Osteoblast (primary cell): Measurements from ENCODE around the gene GRK3. TPM values are rescaled to one million over a fixed set of nuclear protein-coding genes. Genes with fewer than 3 reads are reported as not detected.
A peak's percentile ranks its signal among the peaks of the same experiment; 100 is the strongest.
"Not testable (repeated sequence)": the region's sequence is repeated elsewhere in the genome, so short reads cannot be mapped to it uniquely, and the experiment has no call there.

Source experiments
- DNase-seq: peaks from one replicate; pipeline ENCODE4 v3.0.0; 2011; ENCODE audit warnings: low spot score, mixed read lengths; ENCODE audit not compliant: insufficient read length; ENCODE audit errors: missing footprints
- H2AFZ ChIP-seq: 2 replicates; pipeline ENCODE4 v1.6.0; 2011; ENCODE audit warnings: mild to moderate bottlenecking, low read length
- H3K27ac ChIP-seq: 2 replicates; pipeline ENCODE4 v1.5.1; 2011; ENCODE audit warnings: mild to moderate bottlenecking, low read depth, low read length, moderate library complexity
- H3K27me3 ChIP-seq: 2 replicates; pipeline ENCODE4 v1.6.0; 2012; ENCODE audit warnings: mild to moderate bottlenecking, control low read depth, inconsistent platforms, low read length, moderate library complexity; ENCODE audit not compliant: insufficient read depth
- H3K36me3 ChIP-seq: 2 replicates; pipeline ENCODE4 v1.5.1; 2011; ENCODE audit warnings: mild to moderate bottlenecking, low read length, control low read depth, moderate library complexity; ENCODE audit not compliant: insufficient read depth
- H3K4me1 ChIP-seq: 2 replicates; pipeline ENCODE4 v1.5.1; 2011; ENCODE audit warnings: mild to moderate bottlenecking, low read length, control low read depth, moderate library complexity; ENCODE audit not compliant: insufficient read depth
- H3K4me2 ChIP-seq: 2 replicates; pipeline ENCODE4 v1.6.0; 2011; ENCODE audit warnings: mild to moderate bottlenecking, low read length; ENCODE audit not compliant: insufficient read depth
- H3K4me3 ChIP-seq: fragments of 200-600 bp; sonication (generic); 3 replicates; pipeline ENCODE4 v1.5.1; 2012; ENCODE audit warnings: mild to moderate bottlenecking, low read length, inconsistent platforms; ENCODE audit not compliant: insufficient read depth
- H3K79me2 ChIP-seq: 2 replicates; pipeline ENCODE4 v1.6.0; 2012; ENCODE audit warnings: mild to moderate bottlenecking, low read length, control low read depth, inconsistent platforms; ENCODE audit not compliant: insufficient read depth
- H3K9me3 ChIP-seq: 2 replicates; pipeline ENCODE4 v1.5.1; 2011; ENCODE audit warnings: low read depth, low read length, control low read depth
- H4K20me1 ChIP-seq: 2 replicates; pipeline ENCODE4 v1.6.0; 2012; ENCODE audit warnings: mild to moderate bottlenecking, low read length, control low read depth; ENCODE audit not compliant: insufficient read depth
- total RNA-seq: library from RNA; depleted of rRNA; stranded (reverse); fragments of >200 nt; gene quantifications from 2 replicates; pipeline ENCODE4 v1.2.3, GENCODE V29; 2012
- TF ChIP-seq, protein P1 (sequence below): IDR thresholded peaks from 2 replicates; pipeline ENCODE4 v1.5.1; 2011; ENCODE audit warnings: mild to moderate bottlenecking, low read depth, low read length, moderate library complexity; ENCODE audit errors: extremely low read depth

Gene GRK3
- total RNA-seq, 1 donor, result 1.8 TPM

GRCh38 chr22:25613558-25613957 lies 49.1 kb downstream of the GRK3 start:
- H3K4me1 ChIP-seq, H3K27ac ChIP-seq, H3K4me3 ChIP-seq, H3K79me2 ChIP-seq, H3K36me3 ChIP-seq, H3K9me3 ChIP-seq, DNase-seq, H3K4me2 ChIP-seq, H3K27me3 ChIP-seq, H4K20me1 ChIP-seq, H2AFZ ChIP-seq: not testable (repeated sequence)

DNA sequence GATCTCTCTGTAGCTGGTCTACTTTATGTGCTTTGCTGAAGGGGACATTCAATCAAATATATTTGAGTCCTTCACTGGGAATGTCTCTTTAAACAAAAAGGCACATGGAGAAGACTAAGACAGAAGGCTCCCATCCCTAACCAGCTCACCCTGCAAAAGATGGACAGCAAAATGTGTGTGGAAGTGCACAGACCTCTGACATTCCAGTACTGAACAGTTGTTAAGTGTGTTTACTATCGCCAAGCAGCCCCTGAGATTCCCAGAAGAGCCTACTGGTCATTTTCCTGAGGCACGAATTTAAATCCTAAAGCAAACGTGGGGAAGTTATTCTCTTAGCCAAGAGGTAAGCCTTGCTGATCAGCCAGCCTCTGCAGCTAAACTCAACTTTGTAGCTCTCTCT lies 50.3 kb downstream of the GRK3 start:
- not testable (repeated sequence) for H3K9me3 ChIP-seq, H3K4me1 ChIP-seq, H4K20me1 ChIP-seq, H3K36me3 ChIP-seq, H3K4me2 ChIP-seq, H3K4me3 ChIP-seq, H3K79me2 ChIP-seq, DNase-seq, H3K27me3 ChIP-seq, H2AFZ ChIP-seq, H3K27ac ChIP-seq

DNA sequence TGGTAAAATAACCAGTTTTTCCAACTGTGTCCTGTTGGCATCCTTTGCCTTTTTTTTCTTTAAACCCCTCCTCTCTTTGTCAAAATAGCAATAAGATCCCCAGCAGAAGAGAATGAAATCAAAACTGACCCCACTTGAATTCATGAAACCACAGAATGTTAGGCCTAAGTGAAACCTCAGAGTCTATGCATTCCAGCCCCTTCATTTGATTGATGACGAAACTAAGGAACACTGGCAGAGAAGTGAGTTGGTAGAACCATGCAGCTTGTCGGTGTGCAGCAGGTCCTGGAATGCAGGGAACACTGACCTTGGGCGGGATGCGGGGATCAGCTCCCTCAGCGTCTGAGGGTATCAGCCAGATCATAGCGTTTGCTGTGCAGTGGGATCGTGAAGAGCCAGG lies 57.5 kb downstream of the GRK3 start:
- H3K79me2 ChIP-seq, result no peaks in the 10 kb centered on the region
- DNase-seq, result no peak
- no peaks in the 10 kb centered on the region for H3K36me3 ChIP-seq
- no peak overlapping the region for H3K27ac ChIP-seq
- no peaks in the 10 kb centered on the region for H4K20me1 ChIP-seq
- no peak overlapping the region for H2AFZ ChIP-seq
- H3K27me3 ChIP-seq, result no peaks in the 10 kb centered on the region
- H3K9me3 ChIP-seq, result no peaks in the 10 kb centered on the region
- TF ChIP-seq, protein P1, sequence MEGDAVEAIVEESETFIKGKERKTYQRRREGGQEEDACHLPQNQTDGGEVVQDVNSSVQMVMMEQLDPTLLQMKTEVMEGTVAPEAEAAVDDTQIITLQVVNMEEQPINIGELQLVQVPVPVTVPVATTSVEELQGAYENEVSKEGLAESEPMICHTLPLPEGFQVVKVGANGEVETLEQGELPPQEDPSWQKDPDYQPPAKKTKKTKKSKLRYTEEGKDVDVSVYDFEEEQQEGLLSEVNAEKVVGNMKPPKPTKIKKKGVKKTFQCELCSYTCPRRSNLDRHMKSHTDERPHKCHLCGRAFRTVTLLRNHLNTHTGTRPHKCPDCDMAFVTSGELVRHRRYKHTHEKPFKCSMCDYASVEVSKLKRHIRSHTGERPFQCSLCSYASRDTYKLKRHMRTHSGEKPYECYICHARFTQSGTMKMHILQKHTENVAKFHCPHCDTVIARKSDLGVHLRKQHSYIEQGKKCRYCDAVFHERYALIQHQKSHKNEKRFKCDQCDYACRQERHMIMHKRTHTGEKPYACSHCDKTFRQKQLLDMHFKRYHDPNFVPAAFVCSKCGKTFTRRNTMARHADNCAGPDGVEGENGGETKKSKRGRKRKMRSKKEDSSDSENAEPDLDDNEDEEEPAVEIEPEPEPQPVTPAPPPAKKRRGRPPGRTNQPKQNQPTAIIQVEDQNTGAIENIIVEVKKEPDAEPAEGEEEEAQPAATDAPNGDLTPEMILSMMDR, result no peak
- no peak overlapping the region for H3K4me3 ChIP-seq
- no peak overlapping the region for H3K4me2 ChIP-seq
- no peaks in the 10 kb centered on the region for H3K4me1 ChIP-seq

- Histone ChIP-seq H4K20me1 (no peaks in the 10 kb centered on the region), H3K4me2 (no peak overlapping the region), H3K36me3 (no peaks in the 10 kb centered on the region), H3K9me3 (no peaks in the 10 kb centered on the region), H2AFZ (no peak overlapping the region), H3K4me3 (no peak overlapping the region), H3K27me3 (no peaks in the 10 kb centered on the region), H3K79me2 (no peaks in the 10 kb centered on the region), H3K27ac (no peak overlapping the region), H3K4me1 (no peaks in the 10 kb centered on the region)
- TF ChIP-seq, protein P1, result no peak
- DNase-seq, result peak; percentile 22
These were observed 58.8 kb downstream of the GRK3 start for GRCh38 chr22:25623310-25623734.

DNA sequence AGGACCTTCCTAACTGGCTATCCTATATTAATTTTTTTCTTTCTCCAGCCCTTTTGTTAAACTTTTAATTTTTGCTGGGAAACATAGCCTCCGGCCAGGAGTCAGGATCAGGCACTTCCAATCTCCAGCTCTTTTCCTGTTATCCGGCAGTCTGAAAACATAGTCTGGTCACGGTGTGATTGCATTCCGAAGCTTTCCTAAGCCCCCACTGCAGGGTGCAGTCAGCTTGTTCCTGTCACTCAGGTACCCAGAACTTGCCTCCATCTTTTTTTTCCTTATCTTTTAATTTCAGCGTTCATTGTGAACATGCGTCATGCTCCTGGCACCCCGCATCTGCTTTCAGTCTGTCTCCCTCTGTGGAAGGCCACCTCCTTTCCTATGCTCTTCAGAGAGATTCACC lies 59.4 kb downstream of the GRK3 start:
- Histone ChIP-seq H3K4me2 (no peak overlapping the region), H3K27ac (no peak overlapping the region), H3K4me1 (no peaks in the 10 kb centered on the region), H3K79me2 (no peaks in the 10 kb centered on the region), H4K20me1 (no peaks in the 10 kb centered on the region), H2AFZ (no peak overlapping the region), H3K36me3 (no peaks in the 10 kb centered on the region), H3K9me3 (no peaks in the 10 kb centered on the region), H3K4me3 (no peak overlapping the region), H3K27me3 (no peaks in the 10 kb centered on the region)
- TF ChIP-seq, protein P1, result no peak
- no peak for DNase-seq
